Measurements from ENCODE around the gene KRTAP4-5. TPM values are rescaled to one million over a fixed set of nuclear protein-coding genes. Genes with fewer than 3 reads are reported as not detected.
"Not testable (repeated sequence)": the region's sequence is repeated elsewhere in the genome, so short reads cannot be mapped to it uniquely, and the experiment has no call there.

Gene KRTAP4-5
- total and polyA plus RNA-seq, 5 experiments from 2014 or later: not detected

GRCh38 chr17:41140360-41141131 lies 9.1 kb downstream of the KRTAP4-5 start, which contains the start of gene KRTAP4-6:
Gene KRTAP4-6, minus strand, starts transcription at chr17:41140544. Its CDS starts 57 bp downstream, at chr17:41140487.
- peaks cover 0 to 52% (median 34%) of the 10 kb centered on the region in 9 donors for H3K9me3 Mint-ChIP-seq
- H3K36me3 Mint-ChIP-seq: peaks cover 2 to 34% (median 21%) of the 10 kb centered on the region in 3 donors
- peak within 1 kb of the TSS in 1 of 10 donors; percentile 85 for H3K27ac Mint-ChIP-seq
- H3K27me3 Mint-ChIP-seq: peaks cover 0 to 2% (median 0%) of the 10 kb centered on the region in 5 donors
- ATAC-seq: no peak
- no peak for DNase-seq
- POLR2A ChIA-PET: interaction anchor here (0.7 to 0.8 kb wide), 2 partner anchors 9 to 299 kb away, joined by 3 read pairs; no protein-coding TSS in a partner anchor
- peaks cover 2 to 13% (median 9%) of the 10 kb centered on the region in 4 donors for H3K4me1 Mint-ChIP-seq
- peak within 1 kb of the TSS in 1 of 10 donors; percentile 42 for H3K4me3 Mint-ChIP-seq

GRCh38 chr17:41139865-41140264 lies 9.8 kb downstream of the KRTAP4-5 start:
- ATAC-seq, POLR2A ChIA-PET, H3K27me3 Mint-ChIP-seq, DNase-seq: not testable (repeated sequence)
- Mint-ChIP-seq H3K4me3 (peak overlapping the region in 1 of 10 donors; percentile 42), H3K27ac (peak overlapping the region in 1 of 10 donors; percentile 85), H3K4me1 (peaks cover 2 to 11% (median 6%) of the 10 kb centered on the region in 4 donors), H3K36me3 (peaks cover 2 to 34% (median 21%) of the 10 kb centered on the region in 3 donors), H3K9me3 (peaks cover 0 to 52% (median 34%) of the 10 kb centered on the region in 9 donors)

GRCh38 chr17:41133880-41134735 lies 15.5 kb downstream of the KRTAP4-5 start:
- H3K4me1 Mint-ChIP-seq: peaks cover 23 to 47% (median 39%) of the 10 kb centered on the region in 4 donors
- H3K27me3 Mint-ChIP-seq: no peaks in the 10 kb centered on the region
- DNase-seq (peak in 3 of 10 donors; percentile 3 to 56 (median 14)), ATAC-seq (peak; percentile 70 to 95)
- peak overlapping the region in 9 of 10 donors; percentile 74 to 95 (median 90) for H3K27ac Mint-ChIP-seq
- peaks cover 0 to 10% (median 4%) of the 10 kb centered on the region in 9 donors for H3K9me3 Mint-ChIP-seq
- H3K4me3 Mint-ChIP-seq: peak overlapping the region in 8 of 10 donors; percentile 54 to 80 (median 66)
- POLR2A ChIA-PET: interaction anchor here (0.8 to 1.5 kb wide), 3 partner anchors 14 to 414 kb away, joined by 3 to 4 read pairs (median 3); no protein-coding TSS in a partner anchor
- peaks cover 0 to 4% (median 0%) of the 10 kb centered on the region in 3 donors for H3K36me3 Mint-ChIP-seq

DNA sequence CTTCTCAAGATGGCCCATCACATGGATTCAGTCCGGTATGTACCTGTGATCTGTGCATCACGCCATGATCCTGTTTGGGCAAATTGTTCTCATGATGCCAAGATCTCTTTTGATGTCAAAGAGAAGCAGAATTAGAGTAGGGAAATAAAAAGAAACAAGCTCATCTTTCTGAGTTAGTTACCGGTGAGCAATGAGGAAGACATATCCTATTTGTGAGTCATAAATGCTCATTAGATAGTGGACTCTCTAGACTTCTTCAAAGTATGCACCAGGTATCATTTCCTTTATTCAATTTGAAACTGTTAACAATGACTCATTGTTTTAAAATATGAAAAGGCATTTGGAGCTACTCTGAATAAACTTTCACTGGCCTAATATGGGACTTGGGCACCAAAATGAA lies 17.6 kb downstream of the KRTAP4-5 start:
- ATAC-seq: no peak
- H3K27me3 Mint-ChIP-seq: no peaks in the 10 kb centered on the region
- POLR2A ChIA-PET: interaction anchor here (1.3 to 2.7 kb wide), 2 partner anchors 9 to 177 kb away, joined by 3 to 6 read pairs; partner anchors contain the start of gene KRTAP16-1
- peaks cover 29 to 61% (median 48%) of the 10 kb centered on the region in 4 donors for H3K4me1 Mint-ChIP-seq
- peaks cover 0 to under 1% (median 0%) of the 10 kb centered on the region in 3 donors for H3K36me3 Mint-ChIP-seq
- H3K27ac Mint-ChIP-seq: peak overlapping the region in 3 of 10 donors; percentile 46 to 50 (median 48)
- peak overlapping the region in 2 of 10 donors; percentile 5 to 9 for H3K4me3 Mint-ChIP-seq
- DNase-seq: no peak
- H3K9me3 Mint-ChIP-seq: peaks cover 0 to 5% (median 0%) of the 10 kb centered on the region in 9 donors

GRCh38 chr17:41127371-41127770 lies 22.3 kb downstream of the KRTAP4-5 start:
- POLR2A ChIA-PET: no interaction called here

DNA sequence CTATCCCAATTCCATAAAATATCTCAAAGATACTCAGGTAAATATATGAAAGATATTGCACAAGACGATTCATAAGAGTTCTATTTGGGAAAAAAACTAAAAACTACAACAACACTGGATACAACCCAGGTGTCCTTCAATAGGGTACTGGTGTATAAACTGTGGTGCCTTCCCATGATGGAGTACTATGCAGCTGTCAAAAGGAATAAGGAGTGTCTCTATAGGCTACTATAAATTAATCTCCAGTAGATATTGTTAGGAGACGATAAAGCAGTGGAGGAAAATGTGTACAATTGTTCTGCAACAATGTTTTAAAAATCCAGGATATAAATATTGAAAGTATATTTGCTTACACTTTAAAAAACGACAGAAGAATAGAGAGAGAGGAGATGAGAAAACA lies 23.2 kb downstream of the KRTAP4-5 start:
- Mint-ChIP-seq H3K36me3 (no peaks in the 10 kb centered on the region), H3K4me1 (peaks cover 36 to 78% (median 66%) of the 10 kb centered on the region in 4 donors), H3K27me3 (no peaks in the 10 kb centered on the region), H3K27ac (peak overlapping the region in 2 of 10 donors; percentile 21 to 71), H3K4me3 (peak overlapping the region in 6 of 10 donors; percentile 3 to 92 (median 49)), H3K9me3 (peaks cover 0 to 10% (median 2%) of the 10 kb centered on the region in 9 donors)
- POLR2A ChIA-PET: interaction anchor here (0.6 to 1.6 kb wide), 2 partner anchors 155 to 182 kb away, joined by 3 to 4 read pairs; partner anchors contain the start of gene KRTAP16-1
- no peak for ATAC-seq
- no peak for DNase-seq

More at GRCh38 chr17:41127371-41127770, 22.3 kb downstream of the KRTAP4-5 start:
- DNase-seq (no peak), ATAC-seq (no peak)
- Mint-ChIP-seq H3K36me3 (no peaks in the 10 kb centered on the region), H3K4me1 (peaks cover 40 to 85% (median 71%) of the 10 kb centered on the region in 4 donors), H3K27me3 (no peaks in the 10 kb centered on the region), H3K27ac (no peak overlapping the region), H3K9me3 (peaks cover 0 to 10% (median under 1%) of the 10 kb centered on the region in 9 donors), H3K4me3 (no peak overlapping the region)

GRCh38 chr17:41125064-41125463 lies 24.6 kb downstream of the KRTAP4-5 start:
- H3K27ac Mint-ChIP-seq: peak overlapping the region in 6 of 10 donors; percentile 40 to 78 (median 49)
- peaks cover 0 to 13% (median 3%) of the 10 kb centered on the region in 9 donors for H3K9me3 Mint-ChIP-seq
- POLR2A ChIA-PET: interaction anchor here (1.4 kb wide), 2 partner anchors 9 to 197 kb away, joined by 3 read pairs; no protein-coding TSS in a partner anchor
- DNase-seq: no peak
- peak overlapping the region in 7 of 10 donors; percentile 36 to 92 (median 82) for H3K4me3 Mint-ChIP-seq
- H3K27me3 Mint-ChIP-seq: no peaks in the 10 kb centered on the region
- peaks cover 35 to 76% (median 68%) of the 10 kb centered on the region in 4 donors for H3K4me1 Mint-ChIP-seq
- no peak for ATAC-seq
- H3K36me3 Mint-ChIP-seq: no peaks in the 10 kb centered on the region

- H3K4me3 Mint-ChIP-seq: peak within 1 kb of the TSS in 9 of 10 donors; percentile 69 to 92 (median 84)
- POLR2A ChIA-PET: interaction anchor here (0.7 kb wide), 2 partner anchors 184 to 800 kb away, joined by 3 read pairs; no protein-coding TSS in a partner anchor
- peaks cover 0 to 11% (median 3%) of the 10 kb centered on the region in 9 donors for H3K9me3 Mint-ChIP-seq
Measured at GRCh38 chr17:41123991-41124371, 25.6 kb downstream of the KRTAP4-5 start, which contains the start of gene KRTAP4-12. Gene KRTAP4-12, minus strand, starts transcription at chr17:41124182. Its CDS starts 60 bp downstream, at chr17:41124122.

DNA sequence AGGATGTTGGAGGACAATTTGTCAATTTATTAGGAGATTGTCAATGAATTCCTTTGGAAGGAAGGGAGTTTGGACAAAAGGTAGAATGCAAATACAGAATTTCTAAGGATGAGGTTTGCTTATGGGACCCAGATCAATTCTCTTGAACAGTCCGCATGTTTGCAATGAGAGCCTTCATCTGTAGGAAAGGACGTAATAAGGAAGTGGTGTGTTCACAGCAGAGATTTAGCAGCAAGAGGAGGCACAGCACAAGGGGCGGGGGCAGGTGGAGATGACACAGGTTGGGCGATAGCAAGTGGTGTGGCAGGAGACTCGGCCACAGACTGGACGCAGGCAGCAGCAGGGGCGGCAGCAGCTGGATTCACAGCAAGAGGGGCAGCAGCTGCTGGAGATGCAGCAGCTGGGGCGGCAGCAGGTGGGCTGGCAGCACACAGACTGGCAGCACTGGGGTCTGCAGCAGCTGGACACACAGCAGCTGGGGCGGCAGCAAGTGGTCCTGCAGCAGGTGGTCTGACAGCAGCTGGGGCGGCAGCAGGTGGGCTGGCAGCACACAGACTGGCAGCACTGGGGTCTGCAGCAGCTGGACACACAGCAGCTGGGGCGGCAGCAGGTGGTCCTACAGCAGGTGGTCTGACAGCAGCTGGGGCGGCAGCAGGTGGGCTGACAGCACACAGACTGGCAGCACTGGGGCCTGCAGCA lies 26.2 kb downstream of the KRTAP4-5 start:
- Mint-ChIP-seq H3K4me1 (peaks cover 30 to 72% (median 68%) of the 10 kb centered on the region in 4 donors), H3K4me3 (peak overlapping the region in 9 of 10 donors; percentile 69 to 92 (median 84)), H3K27ac (peak overlapping the region in 9 of 10 donors; percentile 20 to 95 (median 80)), H3K9me3 (peaks cover 0 to 11% (median 3%) of the 10 kb centered on the region in 9 donors)
- H3K36me3 Mint-ChIP-seq, H3K27me3 Mint-ChIP-seq: not testable (repeated sequence)
- ATAC-seq: peak; percentile 51 to 75
- POLR2A ChIA-PET: interaction anchor here (0.7 kb wide), 1 partner anchor 185 kb away, joined by 3 read pairs; no protein-coding TSS in a partner anchor
- DNase-seq: peak in 3 of 10 donors; percentile 14 to 35 (median 27)

More at GRCh38 chr17:41123991-41124371, 25.6 kb downstream of the KRTAP4-5 start, which contains the start of gene KRTAP4-12:
- H3K36me3 Mint-ChIP-seq, ATAC-seq, DNase-seq, H3K27me3 Mint-ChIP-seq: not testable (repeated sequence)
- Mint-ChIP-seq H3K4me1 (peaks cover 32 to 72% (median 68%) of the 10 kb centered on the region in 4 donors), H3K27ac (peak within 1 kb of the TSS in 9 of 10 donors; percentile 73 to 95 (median 82))

DNA sequence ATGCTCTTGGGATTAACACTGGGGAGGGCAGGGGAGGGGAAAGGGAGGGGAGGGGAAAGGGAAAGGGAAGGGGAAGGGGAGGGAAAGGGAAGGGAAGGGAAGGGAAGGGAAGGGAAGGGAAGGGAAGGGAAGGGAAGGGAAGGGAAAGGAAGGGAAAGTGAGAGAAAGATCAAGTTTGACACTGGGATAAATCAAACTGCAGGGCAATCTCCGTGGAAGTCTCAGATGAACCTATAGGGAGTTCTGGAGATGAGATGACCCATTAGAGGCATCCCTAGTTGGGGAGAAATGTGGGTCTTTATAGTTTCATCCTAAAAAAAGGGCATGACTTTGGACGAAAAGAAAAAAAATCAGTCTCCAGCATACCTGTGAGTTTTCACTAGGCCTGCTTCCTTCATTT lies 27.9 kb downstream of the KRTAP4-5 start:
- Mint-ChIP-seq H3K4me1 (peaks cover 29 to 76% (median 70%) of the 10 kb centered on the region in 4 donors), H3K27me3 (peaks cover 0 to 3% (median 0%) of the 10 kb centered on the region in 5 donors), H3K27ac (peak overlapping the region in 1 of 10 donors; percentile 3), H3K4me3 (no peak overlapping the region), H3K36me3 (no peaks in the 10 kb centered on the region), H3K9me3 (peaks cover 0 to 11% (median 3%) of the 10 kb centered on the region in 9 donors)
- ATAC-seq (no peak), DNase-seq (no peak)
- POLR2A ChIA-PET: interaction anchor here (1.5 kb wide), 1 partner anchor 187 kb away, joined by 7 read pairs; the partner anchor contains the start of gene KRTAP16-1
